HepG2 (cell line): ENCODE measurements around the gene LY6G5B. TPM values are rescaled to one million over a fixed set of nuclear protein-coding genes. Genes with fewer than 3 reads are reported as not detected.

Source experiments
- CREBL2 ChIP-seq: sonication (generic); formaldehyde crosslinking; IDR thresholded peaks from 2 replicates; pipeline ENCODE4 v1.8.1; 2023; ENCODE audit warnings: missing genetic modification reagents, mild to moderate bottlenecking, borderline replicate concordance
- ETV6 ChIP-seq: sonication (generic); formaldehyde crosslinking; conservative IDR thresholded peaks from 2 replicates; pipeline ENCODE4 v1.4.0; 2020; ENCODE audit warnings: missing genetic modification reagents
- GATAD1 ChIP-seq: IDR thresholded peaks from 2 replicates; pipeline ENCODE4 v1.6.1; 2016; ENCODE audit warnings: missing genetic modification reagents, missing compliant biosample characterization
- GRHL1 ChIP-seq: sonication (generic); formaldehyde crosslinking; conservative IDR thresholded peaks from 2 replicates; pipeline ENCODE4 v1.8.0; 2022; ENCODE audit warnings: missing genetic modification reagents
- HMG20B ChIP-seq: conservative IDR thresholded peaks from 2 replicates; pipeline ENCODE4 v1.6.1; 2016; ENCODE audit warnings: missing genetic modification reagents, missing compliant biosample characterization
- HNF4A ChIP-seq: sonication (generic); formaldehyde crosslinking; IDR thresholded peaks from 2 replicates; pipeline ENCODE4 v1.4.0; 2020; ENCODE audit warnings: missing genetic modification reagents
- IKZF4 ChIP-seq: sonication (generic); formaldehyde crosslinking; IDR thresholded peaks from 2 replicates; pipeline ENCODE4 v1.5.1; 2020; ENCODE audit warnings: borderline replicate concordance, mild to moderate bottlenecking, low read depth, missing genetic modification reagents; ENCODE audit errors: not compliant biosample characterization
- NFKB2 ChIP-seq: sonication (generic); formaldehyde crosslinking; IDR thresholded peaks from 2 replicates; pipeline ENCODE4 v1.4.0; 2020; ENCODE audit warnings: missing genetic modification reagents, borderline replicate concordance
- NR2C2 ChIP-seq: sonication (generic); formaldehyde crosslinking; IDR thresholded peaks from 2 replicates; pipeline ENCODE4 v1.4.0; 2020; ENCODE audit warnings: missing genetic modification reagents, mild to moderate bottlenecking, moderate library complexity, borderline replicate concordance
- PAF1 ChIP-seq: IDR thresholded peaks from 2 replicates; pipeline ENCODE4 v1.6.1; 2016; ENCODE audit warnings: missing genetic modification reagents, missing compliant biosample characterization
- SP5 ChIP-seq: IDR thresholded peaks from 2 replicates; pipeline ENCODE4 v1.6.1; 2016; ENCODE audit warnings: low read depth, borderline replicate concordance
- STAG1 ChIP-seq: sonication (generic); formaldehyde crosslinking; IDR thresholded peaks from 2 replicates; pipeline ENCODE4 v1.4.0; 2020; ENCODE audit warnings: missing genetic modification reagents
- TCF7 ChIP-seq: sonication (generic); IDR thresholded peaks from 2 replicates; pipeline ENCODE4 v1.6.1; 2016; ENCODE audit warnings: antibody characterized with exemption, low read depth
- TFDP1 ChIP-seq: IDR thresholded peaks from 2 replicates; pipeline ENCODE4 v1.6.1; 2016; ENCODE audit warnings: missing compliant biosample characterization, missing genetic modification reagents, borderline replicate concordance
- ZBTB7B ChIP-seq: sonication (generic); formaldehyde crosslinking; IDR thresholded peaks from 2 replicates; pipeline ENCODE4 v1.4.0; 2020; ENCODE audit warnings: missing genetic modification reagents
- ZMYM2 ChIP-seq: sonication (generic); formaldehyde crosslinking; IDR thresholded peaks from 2 replicates; pipeline ENCODE4 v1.8.0; 2022; ENCODE audit warnings: mild to moderate bottlenecking, missing genetic modification reagents
- ZNF317 ChIP-seq: sonication (generic); formaldehyde crosslinking; IDR thresholded peaks from 2 replicates; pipeline ENCODE4 v1.5.0; 2020; ENCODE audit warnings: mild to moderate bottlenecking, missing genetic modification reagents
- ZNF331 ChIP-seq: sonication (generic); formaldehyde crosslinking; IDR thresholded peaks from 2 replicates; pipeline ENCODE4 v1.4.0; 2020; ENCODE audit warnings: missing genetic modification reagents
- ZNF33B ChIP-seq: sonication (generic); formaldehyde crosslinking; IDR thresholded peaks from 2 replicates; pipeline ENCODE4 v1.5.1; 2020; ENCODE audit warnings: mild to moderate bottlenecking, missing genetic modification reagents
- ZNF510 ChIP-seq: sonication (generic); formaldehyde crosslinking; IDR thresholded peaks from 2 replicates; pipeline ENCODE4 v1.4.0; 2020; ENCODE audit warnings: low read depth, mild to moderate bottlenecking, missing genetic modification reagents
- ZNF737 ChIP-seq: sonication (generic); formaldehyde crosslinking; IDR thresholded peaks from 2 replicates; pipeline ENCODE4 v1.5.0; 2020; ENCODE audit warnings: missing genetic modification reagents, mild to moderate bottlenecking, borderline replicate concordance
- ZNF841 ChIP-seq: sonication (generic); formaldehyde crosslinking; IDR thresholded peaks from 2 replicates; pipeline ENCODE4 v1.8.1; 2023; ENCODE audit warnings: missing genetic modification reagents, borderline replicate concordance
- polyA plus RNA-seq, 8 experiments: library from polyadenylated mRNA; depleted of rRNA in 3 of 8; stranded (reverse) in 7 of 8; unstranded in 1 of 8; fragments of >200 nt; fragmentation: Illumina TruSeq in 4 of 8; extraction: Trizol in 4 of 8; gene quantifications; 2 replicates each; pipeline versions ENCODE4 v1.2.1 to v1.2.3, GENCODE V29; 2011 to 2016; ENCODE audit warnings: low read depth in 4 of 8, missing spikeins in 1 of 8, mixed read lengths in 1 of 8; ENCODE audit not compliant: insufficient read depth in 1 of 8
- total RNA-seq, 5 experiments: library from RNA; depleted of rRNA; stranded (reverse); fragments of >200 nt; fragmentation: Illumina TruSeq; extraction: Trizol; gene quantifications; 2 replicates each; pipeline ENCODE4 v1.2.3, GENCODE V29; 2016; ENCODE audit warnings: low read depth in 1 of 5
- TF ChIP-seq, protein P1 (sequence below): sonication (generic); formaldehyde crosslinking; IDR thresholded peaks from 2 replicates; pipeline ENCODE4 v1.5.1; 2020; ENCODE audit warnings: missing genetic modification reagents, mild to moderate bottlenecking, borderline replicate concordance

Gene LY6G5B
- total and polyA plus RNA-seq, 2 of the 13 experiments (the other 11 are each of a cell fraction or from before 2014, with no cell fraction given), result 7.8 to 15.7 TPM

- TF ChIP-seq, protein P1, sequence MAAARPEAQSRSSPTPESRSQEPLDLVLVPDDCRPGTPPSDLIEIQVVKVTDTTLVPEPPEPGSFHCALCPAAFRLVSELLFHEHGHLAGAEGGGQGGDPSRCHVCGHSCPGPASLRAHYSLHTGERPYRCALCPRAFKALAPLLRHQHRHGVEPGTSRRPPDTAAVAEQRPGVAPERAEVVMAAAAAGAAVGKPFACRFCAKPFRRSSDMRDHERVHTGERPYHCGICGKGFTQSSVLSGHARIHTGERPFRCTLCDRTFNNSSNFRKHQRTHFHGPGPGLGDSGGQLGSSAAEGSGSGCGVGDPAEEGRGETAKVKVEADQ (CRISPR knock-in tag), result peak; percentile 62
- TF ChIP-seq ZBTB7B (CRISPR knock-in tag) (peak; percentile 79), IKZF4 (peak; percentile 94), ZNF841 (CRISPR knock-in tag) (no peak; the same call in 1 of the 2 replicates), HMG20B (CRISPR knock-in tag) (peak; percentile 70; the same call in 1 of the 2 replicates), NR2C2 (CRISPR knock-in tag) (peak; percentile 97), GRHL1 (CRISPR knock-in tag) (no peak), GATAD1 (peak; percentile 82), NFKB2 (peak; percentile 39; the same call in 1 of the 2 replicates), ZNF331 (peak; percentile 98), SP5 (peak; percentile 61), ZNF317 (CRISPR knock-in tag) (peak; percentile 83; the same call in 1 of the 2 replicates), ZNF33B (CRISPR knock-in tag) (peak; percentile 97), CREBL2 (CRISPR knock-in tag) (peak; percentile 72; the same call in 1 of the 2 replicates), STAG1 (peak; percentile 34; the same call in 1 of the 2 replicates), HNF4A (CRISPR knock-in tag) (peak; percentile 99), ZNF510 (CRISPR knock-in tag) (0 out of 2 replicates have a peak, but pooled peaks have one; percentile 28), TCF7 (peak; percentile 52; the same call in 1 of the 2 replicates), TFDP1 (CRISPR knock-in tag) (peak; percentile 43; the same call in 1 of the 2 replicates), ETV6 (CRISPR knock-in tag) (0 out of 2 replicates have a peak, but pooled peaks have one; percentile 42), PAF1 (CRISPR knock-in tag) (no peak), ZNF737 (CRISPR knock-in tag) (no peak), ZMYM2 (CRISPR knock-in tag) (peak; percentile 79; the same call in 1 of the 2 replicates)
Measured at GRCh38 chr6:31655349-31656237, 14.2 kb upstream of the LY6G5B start, which contains the start of gene APOM (continued).
